T-helper 17 cell (primary cell): Measurements from ENCODE around the gene LRRC74B. TPM values are rescaled to one million over a fixed set of nuclear protein-coding genes. Genes with fewer than 3 reads are reported as not detected.
"Not testable (repeated sequence)": the region's sequence is repeated elsewhere in the genome, so short reads cannot be mapped to it uniquely, and the experiment has no call there.

Source experiments
- ATAC-seq: fragments of 150-1000 bp; cut with Tn5 transposase; 2 replicates; pipeline ENCODE4 v1.10.0; 2021; ENCODE audit warnings: mild to moderate bottlenecking, moderate library complexity
- DNase-seq, 3 donors: peaks; one replicate each; pipeline versions ENCODE4 v3.0.0 to v3.0.0-alpha.2; 2020 to 2021
- H3K9me3 ChIP-seq: one replicate; pipeline ENCODE4 v1.7.0; 2013; ENCODE audit warnings: low read length, mild to moderate bottlenecking; ENCODE audit not compliant: control insufficient read depth, poor library complexity, severe bottlenecking
- H3K27ac Mint-ChIP-seq: one replicate; pipeline ENCODE4 v1.8.0; 2022; ENCODE audit warnings: mild to moderate bottlenecking, moderate library complexity, mixed read lengths
- H3K27me3 Mint-ChIP-seq: one replicate; pipeline ENCODE4 v1.8.0; 2022; ENCODE audit warnings: mixed read lengths
- H3K36me3 Mint-ChIP-seq: one replicate; pipeline ENCODE4 v1.8.0; 2022; ENCODE audit warnings: low read depth, mixed read lengths
- H3K4me1 Mint-ChIP-seq: one replicate; pipeline ENCODE4 v1.8.0; 2022; ENCODE audit warnings: mild to moderate bottlenecking, mixed read lengths
- H3K4me3 Mint-ChIP-seq: one replicate; pipeline ENCODE4 v1.8.0; 2022; ENCODE audit warnings: mild to moderate bottlenecking, moderate library complexity, mixed read lengths
- total RNA-seq, 4 donors: library from RNA in 2 of 4; stranded (reverse) in 2 of 4; gene quantifications; one replicate each; pipeline ENCODE4 v1.2.3 and lab custom pipeline; 2022 to 2026

LRRC74B gene
- total RNA-seq, 2 donors from 2014 or later = 0.10 TPM; not detected in 1

GRCh38 chr22:21048448-21048847 lies 2.7 kb downstream of the LRRC74B start:
- H3K4me3 Mint-ChIP-seq, DNase-seq, ATAC-seq, H3K36me3 Mint-ChIP-seq, H3K27me3 Mint-ChIP-seq, H3K9me3 ChIP-seq: not testable (repeated sequence)
- peaks cover 25% of the 10 kb centered on the region for H3K4me1 Mint-ChIP-seq
- peak overlapping the region; percentile 51 for H3K27ac Mint-ChIP-seq

- Mint-ChIP-seq H3K27me3 (peaks cover 13% of the 10 kb centered on the region), H3K27ac (peak overlapping the region; percentile 51), H3K4me1 (peaks cover 23% of the 10 kb centered on the region)
- not testable (repeated sequence) for H3K36me3 Mint-ChIP-seq, DNase-seq, H3K9me3 ChIP-seq, H3K4me3 Mint-ChIP-seq, ATAC-seq
These were observed 3.2 kb downstream of the LRRC74B start for GRCh38 chr22:21048965-21049364.

DNA sequence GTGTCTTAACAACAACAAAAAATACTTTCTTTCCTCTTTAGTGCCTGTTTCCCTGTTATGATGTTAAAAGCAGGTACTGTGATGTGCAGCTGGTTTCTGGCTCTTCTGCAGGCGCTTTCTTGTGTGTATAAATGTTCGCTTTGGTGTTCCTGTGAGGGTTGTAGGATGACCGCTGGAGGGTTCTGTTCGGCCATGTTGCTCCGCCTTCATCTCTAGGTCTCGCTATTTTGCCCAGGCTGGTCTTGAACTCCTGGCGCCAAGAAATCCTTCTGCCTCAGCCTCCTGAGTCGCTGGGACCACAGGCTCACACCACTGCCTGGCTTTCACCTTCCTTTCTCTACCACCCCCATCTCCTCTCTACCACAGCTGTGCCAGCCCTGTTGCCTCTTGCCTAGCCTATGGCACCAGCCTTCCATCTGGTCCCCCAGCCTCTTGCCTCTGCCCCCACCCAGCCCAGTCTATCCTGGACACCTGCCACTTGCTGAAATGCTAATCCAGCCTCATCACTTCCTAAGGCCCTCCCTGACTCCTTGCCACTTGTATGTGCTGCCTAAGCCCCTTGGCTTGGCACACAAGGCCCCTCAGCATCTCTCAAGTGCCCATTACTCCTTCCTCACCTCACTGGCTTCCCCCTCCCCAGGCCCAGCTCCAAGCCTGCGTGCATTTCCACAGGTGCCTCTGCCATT lies 5.5 kb downstream of the LRRC74B start:
- H3K27me3 Mint-ChIP-seq = peaks cover 14% of the 10 kb centered on the region
- no peaks in the 10 kb centered on the region for H3K36me3 Mint-ChIP-seq
- peaks cover 19% of the 10 kb centered on the region for H3K4me1 Mint-ChIP-seq
- no peak overlapping the region for H3K4me3 Mint-ChIP-seq
- ATAC-seq (no peak), DNase-seq (no peak)
- peak overlapping the region; percentile 74 for H3K27ac Mint-ChIP-seq
- no peaks in the 10 kb centered on the region for H3K9me3 ChIP-seq

DNA sequence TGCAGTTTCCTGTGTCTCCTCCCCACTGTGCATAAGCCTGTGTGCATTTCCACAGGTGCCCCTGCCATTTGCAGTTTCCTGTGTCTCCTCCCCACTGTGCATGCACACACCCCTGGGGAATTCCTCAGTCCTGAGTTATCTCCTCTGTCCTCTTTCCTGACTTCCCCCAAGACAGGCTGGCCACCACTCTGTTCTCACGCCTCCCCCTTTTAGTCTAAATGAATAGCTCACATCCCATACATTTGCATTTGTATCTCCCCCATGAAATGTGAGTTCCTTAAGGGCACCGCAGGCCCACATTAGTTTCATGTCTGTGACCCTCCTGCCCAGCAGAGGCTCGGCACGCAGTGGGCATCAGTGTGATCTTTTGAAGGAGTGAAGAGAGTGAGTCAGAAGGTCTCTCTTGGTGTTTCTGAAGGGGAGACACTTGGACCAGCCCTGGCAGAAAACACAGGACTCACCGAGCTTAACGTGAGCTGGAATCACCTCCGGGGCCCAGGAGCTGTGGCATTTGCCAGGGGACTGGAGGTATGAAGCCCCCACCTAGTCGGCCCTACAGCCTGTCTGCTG lies 6.2 kb downstream of the LRRC74B start:
- Mint-ChIP-seq H3K36me3 (no peaks in the 10 kb centered on the region), H3K27ac (peak overlapping the region; percentile 74), H3K4me3 (no peak overlapping the region), H3K4me1 (peaks cover 23% of the 10 kb centered on the region), H3K27me3 (peaks cover 21% of the 10 kb centered on the region)
- DNase-seq (no peak), ATAC-seq (no peak)
- no peaks in the 10 kb centered on the region for H3K9me3 ChIP-seq

DNA sequence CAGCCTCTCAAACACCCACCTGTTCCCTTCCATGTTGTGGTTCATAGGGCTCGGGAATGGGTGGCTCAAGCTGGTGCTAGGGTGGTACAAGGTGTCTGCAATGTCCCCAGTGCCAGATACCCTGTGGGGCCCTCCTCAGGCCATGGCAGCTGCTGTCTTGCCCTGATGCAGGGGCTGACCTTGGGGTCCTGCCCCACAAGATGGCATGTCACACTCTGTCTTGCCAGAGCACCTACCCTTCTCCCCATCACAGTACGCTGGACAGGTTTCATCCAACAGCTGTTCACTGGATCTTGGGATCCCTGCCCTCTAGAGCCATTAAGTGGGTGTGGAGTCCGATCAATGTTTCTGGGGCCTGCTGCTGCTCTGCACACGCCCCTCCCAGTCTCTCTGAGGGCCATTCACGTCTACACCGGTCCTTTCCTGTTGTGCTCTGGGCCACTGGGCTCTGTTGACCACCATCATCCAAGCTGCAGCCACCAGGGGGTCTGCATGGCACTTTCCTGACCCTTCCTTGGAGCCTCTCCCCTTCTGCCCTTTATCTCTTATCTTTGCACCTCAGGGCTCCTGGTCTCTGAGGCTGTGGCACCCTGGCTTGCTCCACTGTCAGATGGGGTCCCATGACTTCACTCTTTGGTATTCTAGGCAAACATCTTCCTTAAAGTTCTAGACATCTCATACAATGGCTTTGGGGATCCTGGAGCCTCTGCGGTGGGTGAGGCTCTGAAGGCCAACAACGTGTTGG lies 7.1 kb downstream of the LRRC74B start:
- Mint-ChIP-seq H3K27me3 (peaks cover 22% of the 10 kb centered on the region), H3K4me1 (peaks cover 24% of the 10 kb centered on the region), H3K36me3 (no peaks in the 10 kb centered on the region), H3K27ac (peak overlapping the region; percentile 79), H3K4me3 (peak overlapping the region; percentile 19)
- DNase-seq (no peak), ATAC-seq (no peak)
- H3K9me3 ChIP-seq = no peaks in the 10 kb centered on the region

GRCh38 chr22:21054046-21054713 lies 8.4 kb downstream of the LRRC74B start:
- no peak overlapping the region for H3K4me3 Mint-ChIP-seq
- H3K9me3 ChIP-seq = no peaks in the 10 kb centered on the region
- no peaks in the 10 kb centered on the region for H3K36me3 Mint-ChIP-seq
- ATAC-seq (no peak), DNase-seq (no peak)
- peaks cover 24% of the 10 kb centered on the region for H3K4me1 Mint-ChIP-seq
- peaks cover 22% of the 10 kb centered on the region for H3K27me3 Mint-ChIP-seq
- H3K27ac Mint-ChIP-seq = no peak overlapping the region

DNA sequence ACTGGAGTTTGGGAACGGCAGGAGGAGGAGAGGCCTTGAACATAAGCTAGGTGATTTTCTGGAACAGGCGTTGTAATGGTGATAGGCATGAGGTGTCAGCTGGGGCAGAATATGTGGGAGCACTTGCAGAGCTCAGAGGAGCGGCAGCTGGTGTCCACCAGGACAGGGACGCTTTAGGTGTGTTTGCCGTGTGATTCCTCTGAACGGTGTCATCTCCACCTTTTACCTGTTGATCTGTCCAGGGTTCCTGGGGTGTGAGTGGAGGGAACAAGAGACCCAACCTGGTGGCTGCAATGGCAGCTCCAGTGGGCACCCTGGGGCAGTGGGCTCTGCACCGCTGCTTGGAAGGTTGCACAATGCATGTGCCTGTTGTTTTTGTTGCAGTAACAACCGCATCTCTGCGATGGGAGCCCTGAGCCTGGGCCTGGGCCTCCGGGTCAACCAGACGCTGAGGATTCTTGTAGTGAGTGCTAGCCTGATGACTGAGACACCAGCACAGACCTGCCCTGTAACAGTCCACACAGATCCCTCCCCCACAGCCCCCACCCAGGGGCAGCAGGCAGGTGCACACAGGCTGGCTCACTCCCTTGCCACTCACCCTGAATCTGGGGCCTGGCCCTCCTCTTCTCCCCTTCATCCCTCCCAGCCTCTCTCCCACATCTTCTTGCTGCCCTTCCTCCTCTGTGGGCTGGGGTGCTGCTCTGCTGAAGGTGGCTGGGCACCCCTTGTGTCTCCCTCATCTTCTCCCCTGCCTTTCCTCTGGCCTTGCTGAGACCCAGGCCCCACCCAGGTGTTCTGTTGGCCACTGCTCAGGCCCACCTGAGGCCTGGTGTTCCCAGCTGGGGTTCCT lies 9.2 kb downstream of the LRRC74B start:
- Mint-ChIP-seq H3K36me3 (no peaks in the 10 kb centered on the region), H3K4me1 (peaks cover 24% of the 10 kb centered on the region), H3K4me3 (no peak overlapping the region), H3K27me3 (peaks cover 22% of the 10 kb centered on the region), H3K27ac (peak overlapping the region; percentile 21)
- H3K9me3 ChIP-seq = no peaks in the 10 kb centered on the region
- DNase-seq (no peak), ATAC-seq (no peak)

GRCh38 chr22:21055564-21055834 lies 9.8 kb downstream of the LRRC74B start:
- no peaks in the 10 kb centered on the region for H3K9me3 ChIP-seq
- Mint-ChIP-seq H3K27me3 (peaks cover 22% of the 10 kb centered on the region), H3K4me1 (peaks cover 24% of the 10 kb centered on the region), H3K36me3 (no peaks in the 10 kb centered on the region), H3K27ac (peak overlapping the region; percentile 21), H3K4me3 (peak overlapping the region; percentile 75)
- no peak for DNase-seq
- no peak for ATAC-seq

GRCh38 chr22:21055880-21056319 lies 10.2 kb downstream of the LRRC74B start:
- peak overlapping the region; percentile 21 for H3K27ac Mint-ChIP-seq
- peak overlapping the region; percentile 75 for H3K4me3 Mint-ChIP-seq
- no peaks in the 10 kb centered on the region for H3K36me3 Mint-ChIP-seq
- ATAC-seq (peak; percentile 28), DNase-seq (no peak)
- peaks cover 24% of the 10 kb centered on the region for H3K4me1 Mint-ChIP-seq
- peaks cover 22% of the 10 kb centered on the region for H3K27me3 Mint-ChIP-seq
- no peaks in the 10 kb centered on the region for H3K9me3 ChIP-seq

DNA sequence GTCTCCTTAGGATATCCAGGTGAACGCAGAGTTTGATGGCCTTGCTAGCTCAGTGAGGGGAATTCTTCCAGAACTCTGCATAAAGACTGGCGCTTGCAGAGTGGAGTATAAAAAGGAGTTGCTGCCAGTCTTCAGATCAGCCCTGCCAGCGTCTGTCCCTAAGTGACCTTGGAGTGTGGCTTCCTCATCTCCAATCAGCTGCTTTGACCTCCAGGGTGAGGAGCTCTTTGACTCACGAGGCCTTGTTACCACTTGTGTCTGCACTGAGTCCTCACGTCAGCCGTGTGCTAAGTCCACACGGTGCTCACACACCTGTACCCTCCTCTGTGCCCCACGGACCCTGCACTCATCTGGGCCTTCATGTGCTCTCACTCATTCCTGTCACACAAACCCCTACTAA lies 14.6 kb downstream of the LRRC74B start:
- H3K9me3 ChIP-seq, H3K4me3 Mint-ChIP-seq, H3K27ac Mint-ChIP-seq, H3K36me3 Mint-ChIP-seq, ATAC-seq, DNase-seq: not testable (repeated sequence)
- Mint-ChIP-seq H3K27me3 (peaks cover 12% of the 10 kb centered on the region), H3K4me1 (peaks cover 15% of the 10 kb centered on the region)

GRCh38 chr22:21061660-21062321 lies 16.0 kb downstream of the LRRC74B start:
- not testable (repeated sequence) for H3K36me3 Mint-ChIP-seq

GRCh38 chr22:21064425-21064824 lies 18.7 kb downstream of the LRRC74B start:
- H3K4me3 Mint-ChIP-seq, H3K9me3 ChIP-seq, DNase-seq, H3K36me3 Mint-ChIP-seq, H3K4me1 Mint-ChIP-seq, ATAC-seq, H3K27ac Mint-ChIP-seq: not testable (repeated sequence)
- peaks cover 11% of the 10 kb centered on the region for H3K27me3 Mint-ChIP-seq

More at GRCh38 chr22:21061660-21062321, 16.0 kb downstream of the LRRC74B start:
- not testable (repeated sequence) for ATAC-seq, H3K27ac Mint-ChIP-seq, H3K9me3 ChIP-seq, DNase-seq, H3K4me3 Mint-ChIP-seq
- H3K4me1 Mint-ChIP-seq = peaks cover 10% of the 10 kb centered on the region
- peaks cover 13% of the 10 kb centered on the region for H3K27me3 Mint-ChIP-seq
